B cell (primary cell): ENCODE data around the gene AOAH. TPM values are rescaled to one million over a fixed set of nuclear protein-coding genes. Genes with fewer than 3 reads are reported as not detected.

Experiments used
- ATAC-seq: fragments of 200-7000 bp; cut with Tn5 transposase; one replicate; pipeline ENCODE4 v1.10.0; 2021; ENCODE audit warnings: low read depth, mild to moderate bottlenecking, moderate number of reproducible peaks, moderate library complexity
- CTCF ChIA-PET: fragments of 350-600 bp; sonication (Branson Sonifier 250); formaldehyde crosslinking; loops from one replicate; lab custom pipeline; 2021; ENCODE audit warnings: antibody characterized with exemption, inconsistent platforms; lab: Charles Lee
- POLR2A ChIA-PET: fragments of 350-600 bp; sonication (Branson Sonifier 250); formaldehyde crosslinking; loops from one replicate; lab custom pipeline; 2021; ENCODE audit warnings: antibody characterized with exemption; lab: Charles Lee
- DNase-seq: peaks from one replicate; pipeline ENCODE4 v3.0.0; 2013
- H2AFZ ChIP-seq: 2 replicates; pipeline ENCODE4 v1.6.1; 2012; ENCODE audit warnings: mild to moderate bottlenecking, low read depth, low read length; ENCODE audit not compliant: insufficient read depth, poor library complexity, severe bottlenecking
- H3K27ac ChIP-seq, 2 donors: 1 replicate in 1 of 2; 2 replicates in 1 of 2; pipeline ENCODE4 v1.5.1; 2012 to 2013; ENCODE audit warnings: low read length in 2 of 2, mild to moderate bottlenecking in 2 of 2, moderate library complexity in 1 of 2
- H3K27me3 ChIP-seq, 4 experiments: fragments of 200-600 bp in 1 of 4; sonication (generic) in 1 of 4; replicated peaks in 1 of 4; 1 replicate in 2 of 4; 2 replicates in 2 of 4; pipeline versions ENCODE4 v1.6.1 to v1.7.0; 2013 to 2016; ENCODE audit warnings: low read length in 3 of 4, mild to moderate bottlenecking in 2 of 4, mixed read lengths in 1 of 4, moderate library complexity in 1 of 4; ENCODE audit not compliant: insufficient read depth in 4 of 4, control insufficient read depth in 3 of 4; ENCODE audit errors: control extremely low read depth in 1 of 4
- H3K36me3 ChIP-seq, 2 experiments: replicated peaks in 1 of 2; 1 replicate in 1 of 2; 2 replicates in 1 of 2; pipeline versions ENCODE4 v1.6.1 to v1.7.1; 2013; ENCODE audit warnings: low read length in 1 of 2; ENCODE audit not compliant: insufficient read depth in 2 of 2, control insufficient read depth in 1 of 2; ENCODE audit errors: control extremely low read depth in 1 of 2, extremely low read depth in 1 of 2
- H3K4me1 ChIP-seq, 2 donors: fragments of 200-600 bp in 1 of 2; sonication (generic) in 1 of 2; 1 replicate in 1 of 2; 2 replicates in 1 of 2; pipeline versions ENCODE4 v1.5.1 to v1.6.1; 2013 to 2017; ENCODE audit warnings: low read length in 2 of 2; ENCODE audit not compliant: control insufficient read depth in 2 of 2, insufficient read depth in 2 of 2
- H3K4me2 ChIP-seq: replicated peaks from 2 replicates; pipeline ENCODE3; 2012; ENCODE audit warnings: mild to moderate bottlenecking, low read depth, low read length; ENCODE audit not compliant: poor library complexity, severe bottlenecking
- H3K4me3 ChIP-seq, 5 experiments: fragments of 200-600 bp in 1 of 5; sonication (generic) in 1 of 5; 1 replicate in 3 of 5; 2 replicates in 2 of 5; pipeline versions ENCODE4 v1.5.1 to v1.7.0; 2011 to 2016; ENCODE audit warnings: low read length in 4 of 5, mild to moderate bottlenecking in 4 of 5, low read depth in 2 of 5, control low read depth in 1 of 5, moderate library complexity in 1 of 5; ENCODE audit not compliant: insufficient read depth in 1 of 5; ENCODE audit errors: control extremely low read depth in 1 of 5, extremely low read depth in 1 of 5
- H3K79me2 ChIP-seq: fragments of 200-600 bp; sonication (generic); one replicate; pipeline ENCODE4 v1.6.0; 2016; ENCODE audit warnings: low read length; ENCODE audit not compliant: control insufficient read depth, insufficient read depth
- H3K9ac ChIP-seq: fragments of 200-600 bp; sonication (generic); 2 replicates; pipeline ENCODE4 v1.6.1; 2017; ENCODE audit warnings: mild to moderate bottlenecking, low read length, moderate library complexity
- H3K9me3 ChIP-seq, 3 donors: one replicate each; pipeline versions ENCODE4 v1.6.1 to v1.7.1; 2013; ENCODE audit warnings: low read length in 2 of 3; ENCODE audit not compliant: control insufficient read depth in 2 of 3, insufficient read depth in 1 of 3; ENCODE audit errors: control extremely low read depth in 1 of 3
- H4K20me1 ChIP-seq: 2 replicates; pipeline ENCODE4 v1.6.0; 2012; ENCODE audit warnings: mild to moderate bottlenecking, low read length; ENCODE audit not compliant: insufficient read depth, control insufficient read depth, poor library complexity, severe bottlenecking
- H3K27ac Mint-ChIP-seq: one replicate; pipeline ENCODE4 v1.8.0; 2021; ENCODE audit warnings: mixed read lengths
- H3K27me3 Mint-ChIP-seq: one replicate; pipeline ENCODE4 v1.8.0; 2021; ENCODE audit warnings: mixed read lengths
- H3K4me1 Mint-ChIP-seq: one replicate; pipeline ENCODE4 v1.8.0; 2021; ENCODE audit warnings: mixed read lengths
- H3K4me3 Mint-ChIP-seq: one replicate; pipeline ENCODE4 v1.8.0; 2021; ENCODE audit warnings: mixed read lengths
- H3K9me3 Mint-ChIP-seq: one replicate; pipeline ENCODE4 v1.8.0; 2022; ENCODE audit warnings: mixed read lengths; ENCODE audit not compliant: insufficient read depth
- EZH2 ChIP-seq: IDR thresholded peaks from 2 replicates; pipeline ENCODE4 v1.6.1; 2012; ENCODE audit warnings: borderline replicate concordance, low read depth, mild to moderate bottlenecking, moderate library complexity, low read length; ENCODE audit not compliant: insufficient read depth, poor library complexity, severe bottlenecking
- WGBS: methylation state at CpG from one replicate; pipeline ENCODE4 v1.1.5; 2013; ENCODE audit warnings: missing lambda C conversion rate; ENCODE audit not compliant: insufficient coverage; 5-methylcytosine and 5-hydroxymethylcytosine counted together
- intact Hi-C: fragments of 100-400 bp; cut with micrococcal nuclease; formaldehyde crosslinking; loops from one replicate; pipeline ENCODE4 v1.10.0; 2022
- polyA plus RNA-seq: library from polyadenylated mRNA; depleted of rRNA; stranded (reverse); fragments of >200 nt; gene quantifications from 2 replicates; pipeline ENCODE4 v1.2.3, GENCODE V29; 2012
- total RNA-seq, 2 donors: library from RNA; stranded (reverse); fragments of 120-200 nt in 1 of 2; gene quantifications; 1 replicate in 1 of 2; 2 replicates in 1 of 2; pipeline versions ENCODE4 v1.2.3 to v1.2.4, GENCODE V29; 2013 to 2022
- TF ChIP-seq, protein P1 (sequence below): fragments of 200-600 bp; IDR thresholded peaks from one replicate; pipeline ENCODE4 v1.8.0; 2022; ENCODE audit warnings: antibody characterized with exemption, mild to moderate bottlenecking

Gene AOAH
- total and polyA plus RNA-seq, 2 donors (not counting 1 experiment from before 2014, with no cell fraction given) = 2.6 to 5.0 TPM

GRCh38 chr7:36507475-36508440 is 216.5 kb downstream of the AOAH start:
- intact Hi-C loops = no loop called here
- DNase-seq (no peak), ATAC-seq (no peak)
- no peak overlapping the region for H3K4me3 ChIP-seq
- H3K27me3 ChIP-seq = no peaks in the 10 kb centered on the region
- H3K4me3 Mint-ChIP-seq = no peak overlapping the region
- H3K36me3 ChIP-seq = no peaks in the 10 kb centered on the region
- no peaks in the 10 kb centered on the region for H4K20me1 ChIP-seq
- no peaks in the 10 kb centered on the region for H3K79me2 ChIP-seq
- no peaks in the 10 kb centered on the region for H3K4me1 Mint-ChIP-seq
- H3K9me3 Mint-ChIP-seq = peaks cover 3% of the 10 kb centered on the region
- H3K27ac ChIP-seq = no peak overlapping the region
- H2AFZ ChIP-seq = no peak overlapping the region
- TF ChIP-seq, protein P1, sequence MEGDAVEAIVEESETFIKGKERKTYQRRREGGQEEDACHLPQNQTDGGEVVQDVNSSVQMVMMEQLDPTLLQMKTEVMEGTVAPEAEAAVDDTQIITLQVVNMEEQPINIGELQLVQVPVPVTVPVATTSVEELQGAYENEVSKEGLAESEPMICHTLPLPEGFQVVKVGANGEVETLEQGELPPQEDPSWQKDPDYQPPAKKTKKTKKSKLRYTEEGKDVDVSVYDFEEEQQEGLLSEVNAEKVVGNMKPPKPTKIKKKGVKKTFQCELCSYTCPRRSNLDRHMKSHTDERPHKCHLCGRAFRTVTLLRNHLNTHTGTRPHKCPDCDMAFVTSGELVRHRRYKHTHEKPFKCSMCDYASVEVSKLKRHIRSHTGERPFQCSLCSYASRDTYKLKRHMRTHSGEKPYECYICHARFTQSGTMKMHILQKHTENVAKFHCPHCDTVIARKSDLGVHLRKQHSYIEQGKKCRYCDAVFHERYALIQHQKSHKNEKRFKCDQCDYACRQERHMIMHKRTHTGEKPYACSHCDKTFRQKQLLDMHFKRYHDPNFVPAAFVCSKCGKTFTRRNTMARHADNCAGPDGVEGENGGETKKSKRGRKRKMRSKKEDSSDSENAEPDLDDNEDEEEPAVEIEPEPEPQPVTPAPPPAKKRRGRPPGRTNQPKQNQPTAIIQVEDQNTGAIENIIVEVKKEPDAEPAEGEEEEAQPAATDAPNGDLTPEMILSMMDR = no peak
- no peak for TF ChIP-seq EZH2
- ChIA-PET POLR2A (no interaction called here), CTCF (interaction anchor here (1.3 kb wide), 1 partner anchor 674 kb away, joined by 6 read pairs; no protein-coding TSS in a partner anchor)
- 84% methylated on average over 6 of the region's 9 CpGs for WGBS
- peaks cover 3% of the 10 kb centered on the region for H3K27me3 Mint-ChIP-seq
- H3K4me2 ChIP-seq = no peak overlapping the region
- H3K9me3 ChIP-seq = peaks cover 0 to 8% (median 0%) of the 10 kb centered on the region in 3 donors
- no peak overlapping the region for H3K27ac Mint-ChIP-seq
- H3K9ac ChIP-seq = no peak overlapping the region
- H3K4me1 ChIP-seq = no peaks in the 10 kb centered on the region

- no peak overlapping the region for H2AFZ ChIP-seq
- ATAC-seq = no peak
- Mint-ChIP-seq H3K27me3 (peaks cover 7% of the 10 kb centered on the region), H3K4me3 (no peak overlapping the region), H3K4me1 (no peaks in the 10 kb centered on the region), H3K27ac (no peak overlapping the region), H3K9me3 (peaks cover 3% of the 10 kb centered on the region)
- no peaks in the 10 kb centered on the region for H4K20me1 ChIP-seq
- H3K9me3 ChIP-seq = peaks cover 0 to 8% (median 0%) of the 10 kb centered on the region in 3 donors
- H3K79me2 ChIP-seq = no peaks in the 10 kb centered on the region
- POLR2A ChIA-PET = no interaction called here
- H3K36me3 ChIP-seq = no peaks in the 10 kb centered on the region
- TF ChIP-seq, protein P1 = no peak
- no peak for TF ChIP-seq EZH2
- no peak overlapping the region for H3K27ac ChIP-seq
- no peak overlapping the region for H3K9ac ChIP-seq
- 92% methylated on average over 2 of the region's 3 CpGs for WGBS
- intact Hi-C loops = no loop called here
- no peak overlapping the region for H3K4me3 ChIP-seq
- DNase-seq = no peak
- H3K4me1 ChIP-seq = no peaks in the 10 kb centered on the region
- H3K27me3 ChIP-seq = no peaks in the 10 kb centered on the region
- no peak overlapping the region for H3K4me2 ChIP-seq
- CTCF ChIA-PET = interaction anchor here (1.3 kb wide), 1 partner anchor 675 kb away, joined by 6 read pairs; no protein-coding TSS in a partner anchor
Measured at GRCh38 chr7:36506820-36507219, 217.5 kb downstream of the AOAH start.
